Islet precursor cell (in vitro differentiated cells): ENCODE measurements around the gene DRGX.

Source experiments
- DNase-seq: peaks from one replicate; pipeline ENCODE4 v3.0.0-alpha.2; 2018

The DRGX gene

GRCh38 chr10:49333192-49333591, 62.7 kb downstream of the DRGX start:
- DNase-seq, result no peak

- DNase-seq, result no peak
Measured at GRCh38 chr10:49332768-49333167, 63.1 kb downstream of the DRGX start.

- no peak for DNase-seq
Measured at GRCh38 chr10:49332333-49332732, 63.6 kb downstream of the DRGX start.

GRCh38 chr10:49331431-49331830, 64.5 kb downstream of the DRGX start:
- no peak for DNase-seq

GRCh38 chr10:49330127-49330665, 65.7 kb downstream of the DRGX start:
- DNase-seq, result no peak

- no peak for DNase-seq
Measured at GRCh38 chr10:49329146-49329505, 66.8 kb downstream of the DRGX start.

GRCh38 chr10:49328401-49329145, 67.3 kb downstream of the DRGX start:
- no peak for DNase-seq

GRCh38 chr10:49327036-49327813, 68.7 kb downstream of the DRGX start:
- DNase-seq, result peak; percentile 35

- DNase-seq, result peak; percentile 41
Measured at GRCh38 chr10:49325916-49326783, 69.7 kb downstream of the DRGX start.

- DNase-seq, result peak; percentile 26
Measured at GRCh38 chr10:49325131-49325915, 70.6 kb downstream of the DRGX start.

GRCh38 chr10:49324711-49325110, 71.2 kb downstream of the DRGX start:
- DNase-seq, result peak; percentile 64

- no peak for DNase-seq
Measured at GRCh38 chr10:49323896-49324270, 72.0 kb downstream of the DRGX start.

GRCh38 chr10:49323171-49323895, 72.6 kb downstream of the DRGX start:
- DNase-seq, result peak; percentile 53

- DNase-seq, result peak; percentile 45
Measured at GRCh38 chr10:49322371-49323170, 73.3 kb downstream of the DRGX start.

GRCh38 chr10:49321021-49321420, 74.9 kb downstream of the DRGX start:
- DNase-seq, result no peak

- no peak for DNase-seq
Measured at GRCh38 chr10:49320191-49320590, 75.7 kb downstream of the DRGX start.

- DNase-seq, result no peak
Measured at GRCh38 chr10:49319206-49319605, 76.7 kb downstream of the DRGX start.

- DNase-seq, result no peak
Measured at GRCh38 chr10:49318755-49319154, 77.1 kb downstream of the DRGX start.

- DNase-seq, result peak; percentile 30
Measured at GRCh38 chr10:49318028-49318427, 77.9 kb downstream of the DRGX start.

- DNase-seq, result no peak
Measured at GRCh38 chr10:49314806-49315205, 81.1 kb downstream of the DRGX start.
